Stomach smooth muscle (tissue), 2 donors: ENCODE measurements around the gene LAMTOR5.
"Not testable (repeated sequence)": the region's sequence is repeated elsewhere in the genome, so short reads cannot be mapped to it uniquely, and the experiment has no call there.

Experiments used
- H3K27ac ChIP-seq: one replicate; pipeline ENCODE4 v1.7.0; 2013; ENCODE audit warnings: mild to moderate bottlenecking, low read length, inconsistent platforms
- H3K27me3 ChIP-seq, 2 donors: one replicate each; pipeline ENCODE4 v1.7.0; 2013; ENCODE audit warnings: low read length in 2 of 2; ENCODE audit not compliant: insufficient read depth in 2 of 2, control insufficient read depth in 1 of 2
- H3K36me3 ChIP-seq, 2 donors: one replicate each; pipeline ENCODE4 v1.7.0; 2013; ENCODE audit warnings: low read length in 2 of 2; ENCODE audit not compliant: control insufficient read depth in 2 of 2, insufficient read depth in 2 of 2
- H3K4me1 ChIP-seq: one replicate; pipeline ENCODE4 v1.7.0; 2013; ENCODE audit warnings: low read length; ENCODE audit not compliant: control insufficient read depth, insufficient read depth
- H3K4me3 ChIP-seq, 2 donors: one replicate each; pipeline ENCODE4 v1.7.0; 2013; ENCODE audit warnings: low read length in 2 of 2
- H3K9ac ChIP-seq, 2 donors: one replicate each; pipeline ENCODE4 v1.7.0; 2013; ENCODE audit warnings: low read length in 2 of 2, mild to moderate bottlenecking in 1 of 2
- H3K9me3 ChIP-seq, 2 donors: one replicate each; pipeline ENCODE4 v1.7.0; 2013; ENCODE audit warnings: low read length in 2 of 2; ENCODE audit not compliant: control insufficient read depth in 2 of 2
- donor health status: healthy.
- donor health status: Pancreatic carcinoma.

Gene LAMTOR5

GRCh38 chr1:110409316-110409715, 1.8 kb upstream of the LAMTOR5 start:
- Histone ChIP-seq H3K9me3 (no peaks in the 10 kb centered on the region), H3K9ac (no peak overlapping the region), H3K4me3 (no peak overlapping the region), H3K27ac (no peak overlapping the region), H3K36me3 (peaks cover 2 to 3% of the 10 kb centered on the region in 2 donors), H3K4me1 (peaks cover 4% of the 10 kb centered on the region), H3K27me3 (no peaks in the 10 kb centered on the region)

DNA sequence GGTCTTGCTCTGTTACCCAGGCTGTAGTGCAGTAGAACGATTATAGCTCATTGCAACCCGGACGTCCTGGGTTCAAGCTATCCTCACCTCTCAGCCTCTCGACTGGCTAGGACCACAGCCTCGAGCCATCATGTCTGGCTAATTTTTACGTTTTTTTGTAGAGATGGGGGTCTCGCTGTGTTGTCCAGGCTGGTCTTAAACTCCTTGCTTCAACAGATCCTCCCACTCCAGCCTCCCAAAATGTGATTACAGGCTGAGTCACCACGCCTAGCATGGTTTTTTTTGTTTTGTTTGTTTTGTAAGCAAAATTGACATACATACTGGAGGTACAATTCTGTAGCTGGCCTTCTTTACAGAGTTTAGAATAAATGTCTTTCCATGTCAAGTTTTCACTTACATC, 994 bp upstream of the LAMTOR5 start:
- Histone ChIP-seq H3K4me3 (peak overlapping the region; percentile 84 to 98), H3K9ac (peak overlapping the region in 1 of 2 donors; percentile 92), H3K27ac (no peak overlapping the region)

GRCh38 chr1:110406407-110406806, 1.1 kb downstream of the LAMTOR5 start:
- not testable (repeated sequence) for H3K27ac ChIP-seq
- H3K4me3 ChIP-seq, result peak overlapping the region; percentile 84 to 98

More for the DNA sequence above, 994 bp upstream of the LAMTOR5 start:
- peaks cover 9 to 11% of the 10 kb centered on the region in 2 donors for H3K36me3 ChIP-seq
- no peaks in the 10 kb centered on the region for H3K27me3 ChIP-seq
- H3K4me1 ChIP-seq, result peaks cover 4% of the 10 kb centered on the region
- no peaks in the 10 kb centered on the region for H3K9me3 ChIP-seq

GRCh38 chr1:110404401-110404800, 3.1 kb downstream of the LAMTOR5 start:
- peaks cover 32% of the 10 kb centered on the region in 2 donors for H3K36me3 ChIP-seq

More at GRCh38 chr1:110406407-110406806, 1.1 kb downstream of the LAMTOR5 start:
- H3K36me3 ChIP-seq, result peaks cover 26 to 27% of the 10 kb centered on the region in 2 donors
- not testable (repeated sequence) for H3K27me3 ChIP-seq, H3K4me1 ChIP-seq, H3K9me3 ChIP-seq
- peak overlapping the region; percentile 92 to 99 for H3K9ac ChIP-seq

DNA sequence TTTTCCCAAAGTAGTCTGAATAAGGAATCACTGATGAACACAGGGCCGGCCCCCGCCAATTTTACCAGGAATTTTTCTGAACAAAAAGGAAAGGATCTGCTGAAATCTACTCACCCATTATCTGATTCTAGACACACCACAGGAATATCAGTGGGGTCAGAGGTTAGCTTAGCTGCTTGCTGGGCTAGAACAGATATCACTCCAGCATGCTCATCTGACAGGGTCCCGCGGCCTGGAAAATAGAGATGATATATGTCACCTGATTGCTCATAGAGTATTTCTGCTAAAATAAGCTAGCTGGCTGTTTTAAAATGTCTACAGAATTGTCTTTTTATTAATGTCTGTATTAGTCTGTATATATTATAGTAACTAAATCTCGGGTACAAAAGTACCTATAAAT, 3.7 kb downstream of the LAMTOR5 start:
- Histone ChIP-seq H3K9me3 (no peaks in the 10 kb centered on the region), H3K4me3 (no peak overlapping the region), H3K4me1 (peaks cover 4% of the 10 kb centered on the region), H3K27me3 (no peaks in the 10 kb centered on the region), H3K27ac (no peak overlapping the region), H3K9ac (no peak overlapping the region), H3K36me3 (peaks cover 32% of the 10 kb centered on the region in 2 donors)

More at GRCh38 chr1:110404401-110404800, 3.1 kb downstream of the LAMTOR5 start:
- no peak overlapping the region for H3K4me3 ChIP-seq
- no peaks in the 10 kb centered on the region for H3K27me3 ChIP-seq
- no peaks in the 10 kb centered on the region for H3K9me3 ChIP-seq
- no peak overlapping the region for H3K27ac ChIP-seq
- H3K9ac ChIP-seq, result no peak overlapping the region
- H3K4me1 ChIP-seq, result peaks cover 4% of the 10 kb centered on the region

DNA sequence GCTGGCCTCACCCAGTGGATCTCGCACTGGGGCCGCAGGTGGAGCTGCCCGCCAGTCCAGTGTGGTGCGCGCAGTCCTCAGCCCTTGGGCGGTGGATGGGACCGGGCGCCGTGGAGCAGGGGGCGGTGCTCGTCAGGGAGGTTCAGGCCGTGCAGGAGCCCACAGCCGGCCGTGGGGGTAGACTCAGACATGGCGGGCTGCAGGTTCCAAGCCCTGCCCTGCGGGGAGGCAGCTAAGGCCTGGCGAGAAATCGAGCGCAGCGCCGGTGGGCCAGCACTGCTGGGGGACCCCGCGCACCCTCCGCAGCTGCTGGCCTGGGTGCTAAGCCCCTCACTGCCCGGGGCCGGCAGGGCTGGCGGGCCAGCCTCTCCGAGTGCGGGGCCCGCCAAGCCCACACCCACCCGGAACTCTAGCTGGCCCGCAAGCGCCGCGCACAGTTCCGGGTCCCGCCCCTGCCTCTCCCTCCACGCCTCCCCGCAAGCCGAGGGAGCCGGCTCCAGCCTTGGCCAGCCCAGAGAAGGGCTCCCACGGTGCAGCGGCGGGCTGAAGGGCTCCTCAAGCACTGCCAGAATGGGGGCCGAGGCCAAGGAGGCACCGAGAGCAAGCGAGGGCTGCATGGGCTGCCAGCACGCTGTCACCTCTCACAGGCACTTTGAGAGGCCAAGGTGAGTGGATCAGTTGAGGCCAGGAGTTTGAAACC, 11.1 kb downstream of the LAMTOR5 start:
- not testable (repeated sequence) for H3K4me1 ChIP-seq, H3K27me3 ChIP-seq, H3K4me3 ChIP-seq, H3K9ac ChIP-seq, H3K27ac ChIP-seq, H3K9me3 ChIP-seq
- H3K36me3 ChIP-seq, result peaks cover 6 to 12% of the 10 kb centered on the region in 2 donors

- no peaks in the 10 kb centered on the region for H3K27me3 ChIP-seq
- H3K36me3 ChIP-seq, result peaks cover 0 to 6% of the 10 kb centered on the region in 2 donors
- H3K9ac ChIP-seq, result no peak overlapping the region
- no peak overlapping the region for H3K4me3 ChIP-seq
- no peaks in the 10 kb centered on the region for H3K9me3 ChIP-seq
- H3K27ac ChIP-seq, result no peak overlapping the region
- H3K4me1 ChIP-seq, result peaks cover 13% of the 10 kb centered on the region
Measured at GRCh38 chr1:110394493-110394820, 13.0 kb downstream of the LAMTOR5 start.

DNA sequence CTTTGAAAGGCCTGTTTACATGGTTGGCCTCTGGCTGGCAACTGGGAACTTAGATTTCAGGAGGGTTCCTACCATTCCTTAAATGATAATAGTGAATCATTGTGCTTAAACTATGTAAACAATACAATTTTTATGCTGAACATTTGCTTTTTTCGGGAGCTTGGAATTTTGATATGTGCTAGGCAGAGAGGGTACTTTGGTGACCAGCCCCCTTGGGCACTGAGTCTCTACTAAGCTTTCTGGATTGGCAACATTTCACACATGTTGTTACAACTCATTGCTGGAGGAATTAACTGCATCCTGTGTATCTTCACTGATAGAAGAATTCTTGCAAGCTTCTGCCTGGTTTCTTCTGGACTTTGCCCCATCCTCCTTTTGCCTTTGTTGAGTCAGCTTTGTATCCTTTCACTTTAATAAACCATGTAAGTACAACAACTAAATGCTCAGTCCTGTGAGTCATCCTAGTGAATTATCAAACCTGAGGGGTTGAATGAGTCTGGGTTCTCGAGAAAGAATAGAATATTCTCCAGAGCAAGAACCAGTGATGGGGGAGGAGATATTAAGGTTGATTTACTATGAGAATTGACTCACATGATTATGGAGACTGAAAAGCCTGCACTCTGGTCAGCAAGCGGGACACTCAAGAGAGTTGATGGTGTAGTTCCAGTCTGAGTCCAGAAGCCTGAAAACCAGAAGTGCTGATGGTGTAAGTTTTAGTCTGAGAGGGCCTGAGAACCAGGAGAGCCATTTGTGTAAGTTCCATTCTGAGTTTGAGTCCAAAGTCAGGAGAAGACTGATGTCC, 13.6 kb downstream of the LAMTOR5 start:
- Histone ChIP-seq H3K27ac (no peak overlapping the region), H3K9ac (no peak overlapping the region), H3K4me1 (peaks cover 13% of the 10 kb centered on the region), H3K9me3 (no peaks in the 10 kb centered on the region), H3K36me3 (peaks cover 0 to 6% of the 10 kb centered on the region in 2 donors), H3K27me3 (no peaks in the 10 kb centered on the region), H3K4me3 (no peak overlapping the region)

- Histone ChIP-seq H3K27ac (no peak overlapping the region), H3K27me3 (no peaks in the 10 kb centered on the region), H3K9ac (no peak overlapping the region), H3K9me3 (no peaks in the 10 kb centered on the region), H3K36me3 (peaks cover 0 to 4% of the 10 kb centered on the region in 2 donors), H3K4me3 (no peak overlapping the region), H3K4me1 (peaks cover 13% of the 10 kb centered on the region)
Measured at GRCh38 chr1:110393286-110393685, 14.2 kb downstream of the LAMTOR5 start.

GRCh38 chr1:110390692-110391245, 16.7 kb downstream of the LAMTOR5 start, which contains the start of gene SLC16A4:
SLC16A4 (minus strand) TSS chr1:110391026; CDS start chr1:110389323, 1,703 bp downstream.
- Histone ChIP-seq H3K9me3 (no peaks in the 10 kb centered on the region), H3K4me3 (peak within 1 kb of the TSS; percentile 60 to 64), H3K9ac (peak within 1 kb of the TSS; percentile 67 to 81), H3K36me3 (peaks cover 0 to 8% of the 10 kb centered on the region in 2 donors), H3K27ac (peak within 1 kb of the TSS; percentile 71), H3K27me3 (no peaks in the 10 kb centered on the region), H3K4me1 (peaks cover 13% of the 10 kb centered on the region)
